GM18867 (cell line): ENCODE measurements around the gene CACNA1F.
A peak's percentile ranks its signal among the peaks of the same experiment; 100 is the strongest.
"Not testable (repeated sequence)": the region's sequence is repeated elsewhere in the genome, so short reads cannot be mapped to it uniquely, and the experiment has no call there.

ENCODE experiments used
- ATAC-seq: cut with Tn5 transposase; IDR thresholded peaks from one replicate; pipeline ENCODE4 v1.9.1; 2021; ENCODE audit warnings: mild to moderate bottlenecking, moderate library complexity; ENCODE audit not compliant: unreplicated experiment

Gene CACNA1F

GRCh38 chrX:49177873-49178480, 55.2 kb downstream of the CACNA1F start:
- ATAC-seq = no peak

- no peak for ATAC-seq
These were observed 55.8 kb downstream of the CACNA1F start for GRCh38 chrX:49177338-49177833.

- ATAC-seq = no peak
These were observed 56.5 kb downstream of the CACNA1F start for GRCh38 chrX:49176421-49177326.

GRCh38 chrX:49175435-49176274, 57.5 kb downstream of the CACNA1F start:
- ATAC-seq = no peak

GRCh38 chrX:49174723-49175122, 58.4 kb downstream of the CACNA1F start:
- no peak for ATAC-seq

- not testable (repeated sequence) for ATAC-seq
These were observed 59.6 kb downstream of the CACNA1F start for GRCh38 chrX:49173544-49173943.

- ATAC-seq = peak; percentile 71
These were observed 60.8 kb downstream of the CACNA1F start for GRCh38 chrX:49172280-49172780.

- ATAC-seq = peak; percentile 30
These were observed 61.3 kb downstream of the CACNA1F start, which contains the start of gene PLP2 for GRCh38 chrX:49171752-49172279. TSS of gene PLP2 (plus strand) at chrX:49171898. CDS start at chrX:49172001, 103 bp downstream.

GRCh38 chrX:49167740-49168108, 65.4 kb downstream of the CACNA1F start:
- ATAC-seq = no peak

GRCh38 chrX:49166914-49167739, 66.0 kb downstream of the CACNA1F start:
- ATAC-seq = peak; percentile 21

- peak; percentile 48 for ATAC-seq
These were observed 66.9 kb downstream of the CACNA1F start for GRCh38 chrX:49165901-49166881.

- ATAC-seq = no peak
These were observed 68.4 kb downstream of the CACNA1F start for GRCh38 chrX:49164589-49165360.

- peak; percentile 50 for ATAC-seq
These were observed 69.4 kb downstream of the CACNA1F start for GRCh38 chrX:49163555-49164419.

- ATAC-seq = no peak
These were observed 70.5 kb downstream of the CACNA1F start, which contains the start of gene MAGIX for GRCh38 chrX:49162620-49163019. TSS of gene MAGIX (plus strand) at chrX:49162758. CDS start at chrX:49162890, 132 bp downstream.

GRCh38 chrX:49161632-49162031, 71.5 kb downstream of the CACNA1F start:
- ATAC-seq = no peak

GRCh38 chrX:49160908-49161307, 72.2 kb downstream of the CACNA1F start:
- ATAC-seq = no peak

GRCh38 chrX:49157194-49157593, 75.9 kb downstream of the CACNA1F start:
- no peak for ATAC-seq
